ENCODE data around the gene TMC6.

DNA sequence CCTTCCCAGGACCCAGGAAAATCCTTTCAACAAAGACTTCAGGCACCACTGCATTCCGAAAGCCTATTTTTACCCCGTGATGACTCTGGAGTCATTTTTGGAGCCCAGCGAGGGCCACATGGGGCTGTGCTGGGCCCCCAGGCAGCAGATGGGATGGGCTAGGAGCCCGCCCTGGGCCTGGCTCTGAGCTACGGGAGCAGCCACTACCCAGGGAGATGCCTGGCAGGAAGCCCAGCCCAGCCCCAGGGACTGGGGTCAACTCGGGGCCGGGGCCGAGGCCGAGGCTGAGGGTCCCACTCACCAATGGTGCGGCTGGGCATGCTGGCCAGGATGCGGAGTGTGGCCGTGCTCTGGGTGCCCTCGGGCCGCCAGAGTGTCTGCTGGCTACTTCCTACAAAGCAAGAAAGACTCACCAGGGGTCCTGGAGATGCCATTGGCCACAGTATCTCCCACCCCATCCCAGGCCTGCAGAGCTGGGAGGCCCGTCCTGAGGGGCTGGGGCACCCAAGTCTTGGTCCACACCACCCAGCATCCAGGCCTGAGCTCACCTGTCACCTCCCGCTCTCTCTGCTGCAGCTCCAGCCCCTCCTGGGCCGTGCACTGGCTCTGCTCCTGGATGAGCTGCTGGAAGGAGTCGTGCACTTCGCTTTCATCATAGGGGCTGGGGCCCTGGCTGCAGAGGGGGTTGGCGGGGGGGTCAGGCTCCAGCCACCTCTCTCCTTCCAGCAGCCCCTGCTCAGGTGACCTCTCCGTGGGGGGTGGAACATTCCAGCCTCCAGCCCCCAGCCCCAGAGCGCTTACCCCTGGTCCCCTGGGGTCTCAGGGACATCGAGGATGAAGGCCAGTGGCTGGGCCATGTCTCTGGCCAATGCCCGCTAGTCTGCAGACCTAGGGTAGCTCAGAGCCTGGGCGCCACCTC is 2.3 kb downstream of the TMC6 start:
- TF ChIP-seq, protein P1, sequence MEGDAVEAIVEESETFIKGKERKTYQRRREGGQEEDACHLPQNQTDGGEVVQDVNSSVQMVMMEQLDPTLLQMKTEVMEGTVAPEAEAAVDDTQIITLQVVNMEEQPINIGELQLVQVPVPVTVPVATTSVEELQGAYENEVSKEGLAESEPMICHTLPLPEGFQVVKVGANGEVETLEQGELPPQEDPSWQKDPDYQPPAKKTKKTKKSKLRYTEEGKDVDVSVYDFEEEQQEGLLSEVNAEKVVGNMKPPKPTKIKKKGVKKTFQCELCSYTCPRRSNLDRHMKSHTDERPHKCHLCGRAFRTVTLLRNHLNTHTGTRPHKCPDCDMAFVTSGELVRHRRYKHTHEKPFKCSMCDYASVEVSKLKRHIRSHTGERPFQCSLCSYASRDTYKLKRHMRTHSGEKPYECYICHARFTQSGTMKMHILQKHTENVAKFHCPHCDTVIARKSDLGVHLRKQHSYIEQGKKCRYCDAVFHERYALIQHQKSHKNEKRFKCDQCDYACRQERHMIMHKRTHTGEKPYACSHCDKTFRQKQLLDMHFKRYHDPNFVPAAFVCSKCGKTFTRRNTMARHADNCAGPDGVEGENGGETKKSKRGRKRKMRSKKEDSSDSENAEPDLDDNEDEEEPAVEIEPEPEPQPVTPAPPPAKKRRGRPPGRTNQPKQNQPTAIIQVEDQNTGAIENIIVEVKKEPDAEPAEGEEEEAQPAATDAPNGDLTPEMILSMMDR (IDR thresholded peaks at IDR 0.05): no peak
- TF ChIP-seq, protein P2, sequence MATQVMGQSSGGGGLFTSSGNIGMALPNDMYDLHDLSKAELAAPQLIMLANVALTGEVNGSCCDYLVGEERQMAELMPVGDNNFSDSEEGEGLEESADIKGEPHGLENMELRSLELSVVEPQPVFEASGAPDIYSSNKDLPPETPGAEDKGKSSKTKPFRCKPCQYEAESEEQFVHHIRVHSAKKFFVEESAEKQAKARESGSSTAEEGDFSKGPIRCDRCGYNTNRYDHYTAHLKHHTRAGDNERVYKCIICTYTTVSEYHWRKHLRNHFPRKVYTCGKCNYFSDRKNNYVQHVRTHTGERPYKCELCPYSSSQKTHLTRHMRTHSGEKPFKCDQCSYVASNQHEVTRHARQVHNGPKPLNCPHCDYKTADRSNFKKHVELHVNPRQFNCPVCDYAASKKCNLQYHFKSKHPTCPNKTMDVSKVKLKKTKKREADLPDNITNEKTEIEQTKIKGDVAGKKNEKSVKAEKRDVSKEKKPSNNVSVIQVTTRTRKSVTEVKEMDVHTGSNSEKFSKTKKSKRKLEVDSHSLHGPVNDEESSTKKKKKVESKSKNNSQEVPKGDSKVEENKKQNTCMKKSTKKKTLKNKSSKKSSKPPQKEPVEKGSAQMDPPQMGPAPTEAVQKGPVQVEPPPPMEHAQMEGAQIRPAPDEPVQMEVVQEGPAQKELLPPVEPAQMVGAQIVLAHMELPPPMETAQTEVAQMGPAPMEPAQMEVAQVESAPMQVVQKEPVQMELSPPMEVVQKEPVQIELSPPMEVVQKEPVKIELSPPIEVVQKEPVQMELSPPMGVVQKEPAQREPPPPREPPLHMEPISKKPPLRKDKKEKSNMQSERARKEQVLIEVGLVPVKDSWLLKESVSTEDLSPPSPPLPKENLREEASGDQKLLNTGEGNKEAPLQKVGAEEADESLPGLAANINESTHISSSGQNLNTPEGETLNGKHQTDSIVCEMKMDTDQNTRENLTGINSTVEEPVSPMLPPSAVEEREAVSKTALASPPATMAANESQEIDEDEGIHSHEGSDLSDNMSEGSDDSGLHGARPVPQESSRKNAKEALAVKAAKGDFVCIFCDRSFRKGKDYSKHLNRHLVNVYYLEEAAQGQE (IDR thresholded peaks at IDR 0.05; ENCODE audit: insufficient read depth in 1 of 2, low read depth in 2 of 2, low read length in 1 of 2): no peak
- no peak for TF ChIP-seq SIN3A (IDR thresholded peaks at IDR 0.05; ENCODE audit: borderline replicate concordance, insufficient read depth, low read depth, low read length)
